Activated T-cell treated with anti-CD3 and anti-CD28 coated beads, Interleukin-2, amount 50 U/mL, for 4 hours (primary cell): ENCODE data around the gene CX3CR1. TPM values are rescaled to one million over a fixed set of nuclear protein-coding genes. Genes with fewer than 3 reads are reported as not detected.

Experiments used
- ATAC-seq, 2 donors: fragments of 200-7000 bp; cut with Tn5 transposase; one replicate each; pipeline ENCODE4 v1.10.0; 2021
- DNase-seq: peaks from one replicate; pipeline ENCODE4 v3.0.0-alpha.2; 2020
- H3K27me3 Mint-ChIP-seq: one replicate; pipeline ENCODE4 v1.8.0; 2021; ENCODE audit warnings: low read depth, mixed read lengths
- H3K36me3 Mint-ChIP-seq: one replicate; pipeline ENCODE4 v1.8.0; 2022; ENCODE audit warnings: mixed read lengths; ENCODE audit not compliant: insufficient read depth
- H3K4me1 Mint-ChIP-seq: one replicate; pipeline ENCODE4 v1.8.0; 2021; ENCODE audit warnings: low read depth, mixed read lengths
- H3K4me3 Mint-ChIP-seq: one replicate; pipeline ENCODE4 v1.8.0; 2021; ENCODE audit warnings: mild to moderate bottlenecking, moderate library complexity, mixed read lengths
- H3K9me3 Mint-ChIP-seq: one replicate; pipeline ENCODE4 v1.8.0; 2021; ENCODE audit warnings: mixed read lengths
- total RNA-seq, 3 donors: library from RNA; stranded (reverse); gene quantifications; one replicate each; pipeline ENCODE4 v1.2.1, GENCODE V29; 2021

The CX3CR1 gene
- total RNA-seq, 3 donors from 2014 or later: 0.32 to 0.73 (median 0.40) TPM

- DNase-seq (no peak), ATAC-seq (no peak)
- Mint-ChIP-seq H3K4me3 (no peak overlapping the region), H3K36me3 (no peaks in the 10 kb centered on the region), H3K9me3 (no peaks in the 10 kb centered on the region), H3K27me3 (no peaks in the 10 kb centered on the region), H3K4me1 (peaks cover 20% of the 10 kb centered on the region)
These were observed 4.6 kb upstream of the CX3CR1 start for GRCh38 chr3:39284457-39284881.

DNA sequence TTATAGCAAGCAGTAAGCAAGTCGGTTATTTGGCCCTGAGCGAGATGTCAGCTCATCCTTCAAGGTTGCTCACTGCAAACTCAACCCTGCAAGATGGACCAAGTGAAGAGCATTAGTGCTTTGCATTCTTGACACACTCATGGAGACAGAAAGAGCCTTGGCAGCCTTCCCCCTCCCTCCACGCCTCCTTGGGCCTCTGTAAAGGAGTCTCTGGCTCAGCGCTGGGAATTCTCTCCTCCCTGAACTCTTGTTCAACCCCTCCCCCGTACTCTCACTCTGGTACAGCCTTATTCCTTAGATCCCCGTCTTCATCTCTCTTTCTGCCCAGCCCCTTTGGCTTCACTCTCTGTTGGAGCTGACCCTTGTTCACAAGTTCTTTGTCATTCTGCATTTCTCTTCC lies 2.2 kb upstream of the CX3CR1 start:
- Mint-ChIP-seq H3K27me3 (no peaks in the 10 kb centered on the region), H3K9me3 (no peaks in the 10 kb centered on the region), H3K36me3 (no peaks in the 10 kb centered on the region), H3K4me3 (peak overlapping the region; percentile 82), H3K4me1 (peaks cover 12% of the 10 kb centered on the region)
- ATAC-seq (no peak), DNase-seq (no peak)

DNA sequence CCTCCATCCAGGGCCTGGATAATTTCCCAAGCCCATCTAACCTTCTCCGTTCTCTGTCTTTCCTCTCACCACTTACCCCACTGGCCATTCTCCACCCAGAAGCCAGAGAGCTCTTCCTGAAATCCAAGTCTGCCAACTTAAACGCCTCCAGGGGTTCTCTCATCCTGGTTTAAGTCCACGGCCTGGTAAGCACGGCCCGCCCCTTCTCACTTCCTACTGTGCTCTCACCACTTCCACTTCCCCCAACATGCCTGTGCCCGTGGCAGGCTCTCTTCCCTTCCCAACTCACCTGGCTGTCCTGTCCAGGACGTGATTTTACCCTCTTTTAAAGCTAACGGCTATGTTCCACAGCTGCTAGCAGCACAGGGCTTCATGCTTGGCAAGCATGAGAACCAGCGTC lies 1.7 kb upstream of the CX3CR1 start:
- no peak for ATAC-seq
- DNase-seq: no peak
- H3K4me3 Mint-ChIP-seq: peak overlapping the region; percentile 82
- H3K27me3 Mint-ChIP-seq: no peaks in the 10 kb centered on the region
- H3K9me3 Mint-ChIP-seq: no peaks in the 10 kb centered on the region
- H3K4me1 Mint-ChIP-seq: peaks cover 17% of the 10 kb centered on the region
- no peaks in the 10 kb centered on the region for H3K36me3 Mint-ChIP-seq

- Mint-ChIP-seq H3K4me3 (peak overlapping the region; percentile 82), H3K27me3 (no peaks in the 10 kb centered on the region), H3K9me3 (no peaks in the 10 kb centered on the region), H3K36me3 (no peaks in the 10 kb centered on the region), H3K4me1 (peaks cover 19% of the 10 kb centered on the region)
- no peak for DNase-seq
- ATAC-seq: no peak
These were observed 735 bp upstream of the CX3CR1 start for GRCh38 chr3:39280571-39280970.

- DNase-seq (no peak), ATAC-seq (no peak)
- H3K27me3 Mint-ChIP-seq: no peaks in the 10 kb centered on the region
- H3K9me3 Mint-ChIP-seq: no peaks in the 10 kb centered on the region
- peak overlapping the region; percentile 68 for H3K4me3 Mint-ChIP-seq
- H3K4me1 Mint-ChIP-seq: peaks cover 13% of the 10 kb centered on the region
- no peaks in the 10 kb centered on the region for H3K36me3 Mint-ChIP-seq
These were observed 1.3 kb downstream of the CX3CR1 start for GRCh38 chr3:39278616-39278935.

DNA sequence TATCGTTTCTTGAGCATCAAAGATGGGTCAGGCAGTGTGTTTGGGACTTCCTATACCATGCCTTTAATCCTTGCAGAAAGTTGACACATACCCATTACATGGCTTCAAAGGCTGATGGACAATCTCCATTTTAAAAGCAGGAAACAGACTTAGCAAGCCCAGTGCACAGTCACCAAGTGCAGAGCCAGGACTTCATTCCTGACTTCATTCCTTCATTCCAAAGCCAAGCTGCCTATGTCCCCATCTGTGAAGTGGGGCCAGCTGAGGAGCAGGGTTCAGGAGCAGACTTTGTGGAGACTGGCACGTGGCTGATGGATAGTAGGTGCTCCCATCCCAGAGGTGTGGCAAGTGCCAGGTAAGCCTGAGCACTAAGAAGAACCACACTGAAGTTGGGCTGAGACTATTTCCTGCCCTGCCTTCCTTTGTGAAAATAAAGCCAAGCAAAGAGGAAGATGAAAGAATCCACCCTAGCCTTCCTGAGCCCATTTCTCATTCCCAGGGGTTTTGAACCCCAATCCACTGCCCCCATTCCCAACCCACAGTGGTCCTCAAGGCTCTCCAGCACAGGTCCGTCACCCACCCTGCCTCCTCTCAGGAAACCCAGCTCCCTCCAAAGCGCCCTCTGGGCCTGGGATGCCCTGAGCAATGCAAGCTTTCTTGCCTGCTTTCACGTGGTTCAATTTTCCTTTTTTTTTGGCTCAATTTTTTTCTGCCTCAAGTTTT lies 1.8 kb downstream of the CX3CR1 start:
- H3K27me3 Mint-ChIP-seq: no peaks in the 10 kb centered on the region
- ATAC-seq: no peak
- peaks cover 13% of the 10 kb centered on the region for H3K4me1 Mint-ChIP-seq
- H3K4me3 Mint-ChIP-seq: peak overlapping the region; percentile 68
- no peaks in the 10 kb centered on the region for H3K9me3 Mint-ChIP-seq
- no peaks in the 10 kb centered on the region for H3K36me3 Mint-ChIP-seq
- DNase-seq: no peak

DNA sequence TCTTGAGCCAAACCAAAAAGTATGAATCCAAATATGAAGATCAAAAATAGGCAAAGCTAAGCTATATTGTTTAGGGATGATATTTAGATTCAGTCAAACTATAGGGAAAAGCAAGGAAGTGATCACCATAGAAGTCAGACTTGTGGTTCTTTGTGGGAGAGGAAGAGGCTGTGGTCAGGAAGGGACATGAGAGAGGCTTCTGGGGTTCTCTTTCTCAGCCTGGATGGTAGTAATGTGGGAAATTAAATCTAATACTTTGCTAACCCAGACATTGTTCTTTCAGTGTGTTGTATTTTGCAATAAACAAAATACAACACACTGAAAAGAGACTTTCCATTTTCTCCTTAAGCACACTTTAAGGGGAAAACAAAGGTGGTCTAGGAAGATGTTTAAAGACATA lies 3.1 kb downstream of the CX3CR1 start:
- ATAC-seq: no peak
- DNase-seq: no peak
- Mint-ChIP-seq H3K4me3 (peak overlapping the region; percentile 65), H3K9me3 (no peaks in the 10 kb centered on the region), H3K27me3 (no peaks in the 10 kb centered on the region), H3K4me1 (peaks cover 17% of the 10 kb centered on the region), H3K36me3 (no peaks in the 10 kb centered on the region)

- no peaks in the 10 kb centered on the region for H3K9me3 Mint-ChIP-seq
- H3K36me3 Mint-ChIP-seq: no peaks in the 10 kb centered on the region
- no peak for DNase-seq
- peaks cover 15% of the 10 kb centered on the region for H3K4me1 Mint-ChIP-seq
- no peaks in the 10 kb centered on the region for H3K27me3 Mint-ChIP-seq
- ATAC-seq: no peak
- H3K4me3 Mint-ChIP-seq: peak overlapping the region; percentile 65
These were observed 3.8 kb downstream of the CX3CR1 start for GRCh38 chr3:39275963-39276593.

- H3K4me3 Mint-ChIP-seq: peak overlapping the region; percentile 33
- no peak for ATAC-seq
- no peaks in the 10 kb centered on the region for H3K9me3 Mint-ChIP-seq
- no peaks in the 10 kb centered on the region for H3K36me3 Mint-ChIP-seq
- H3K4me1 Mint-ChIP-seq: peaks cover 18% of the 10 kb centered on the region
- DNase-seq: no peak
- H3K27me3 Mint-ChIP-seq: no peaks in the 10 kb centered on the region
These were observed 4.8 kb downstream of the CX3CR1 start for GRCh38 chr3:39275052-39275451.

DNA sequence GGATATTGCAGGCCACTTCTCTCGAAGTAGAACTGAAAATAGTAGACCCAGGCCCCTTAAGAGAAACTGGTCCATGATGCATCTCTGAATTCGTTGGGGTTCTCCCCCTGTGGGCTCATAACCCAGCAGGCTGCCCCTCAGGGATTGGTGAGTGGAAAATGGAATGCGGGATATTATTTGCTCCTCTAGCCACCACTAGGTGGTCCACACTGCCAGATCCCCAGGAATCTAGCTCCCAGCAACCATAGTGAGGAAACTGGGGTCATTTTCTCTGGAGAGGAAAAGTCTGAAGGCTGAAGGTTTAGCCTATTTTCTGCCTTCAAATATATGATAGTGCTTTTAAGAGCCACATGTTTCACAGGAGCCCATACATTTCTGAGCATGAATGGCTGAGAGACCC lies 6.7 kb downstream of the CX3CR1 start:
- H3K27me3 Mint-ChIP-seq: no peaks in the 10 kb centered on the region
- DNase-seq (no peak), ATAC-seq (no peak)
- no peaks in the 10 kb centered on the region for H3K36me3 Mint-ChIP-seq
- no peaks in the 10 kb centered on the region for H3K9me3 Mint-ChIP-seq
- H3K4me3 Mint-ChIP-seq: no peak overlapping the region
- peaks cover 34% of the 10 kb centered on the region for H3K4me1 Mint-ChIP-seq

GRCh38 chr3:39272191-39272590 lies 7.6 kb downstream of the CX3CR1 start:
- peaks cover 43% of the 10 kb centered on the region for H3K4me1 Mint-ChIP-seq
- no peak overlapping the region for H3K4me3 Mint-ChIP-seq
- ATAC-seq: no peak
- H3K9me3 Mint-ChIP-seq: no peaks in the 10 kb centered on the region
- DNase-seq: no peak
- no peaks in the 10 kb centered on the region for H3K36me3 Mint-ChIP-seq
- H3K27me3 Mint-ChIP-seq: no peaks in the 10 kb centered on the region

- DNase-seq: no peak
- H3K4me1 Mint-ChIP-seq: peaks cover 38% of the 10 kb centered on the region
- H3K27me3 Mint-ChIP-seq: no peaks in the 10 kb centered on the region
- no peaks in the 10 kb centered on the region for H3K36me3 Mint-ChIP-seq
- H3K9me3 Mint-ChIP-seq: no peaks in the 10 kb centered on the region
- no peak overlapping the region for H3K4me3 Mint-ChIP-seq
- no peak for ATAC-seq
These were observed 8.4 kb downstream of the CX3CR1 start for GRCh38 chr3:39271363-39271914.

DNA sequence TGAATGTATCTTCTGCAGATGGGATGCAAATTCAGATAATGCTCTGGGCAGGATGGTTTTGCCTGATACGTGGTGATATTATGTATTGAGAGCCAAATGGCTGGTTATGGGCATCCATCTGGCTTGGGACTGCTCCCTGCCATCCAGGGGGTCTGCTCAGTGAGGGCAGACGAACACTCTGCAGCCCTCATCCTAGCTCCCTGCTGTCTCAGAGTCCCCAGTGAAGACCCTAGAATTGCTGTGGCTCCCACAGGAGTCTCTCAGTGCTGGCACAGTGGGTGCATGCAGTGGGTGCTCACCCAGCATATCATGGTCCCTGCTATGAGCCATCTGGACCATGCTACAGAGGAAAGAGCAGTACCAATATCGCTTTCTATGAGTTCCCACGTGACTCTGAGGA lies 10.3 kb downstream of the CX3CR1 start:
- no peaks in the 10 kb centered on the region for H3K9me3 Mint-ChIP-seq
- no peak overlapping the region for H3K4me3 Mint-ChIP-seq
- ATAC-seq: no peak
- no peak for DNase-seq
- H3K4me1 Mint-ChIP-seq: peaks cover 43% of the 10 kb centered on the region
- peaks cover 1% of the 10 kb centered on the region for H3K36me3 Mint-ChIP-seq
- H3K27me3 Mint-ChIP-seq: no peaks in the 10 kb centered on the region

- Mint-ChIP-seq H3K27me3 (no peaks in the 10 kb centered on the region), H3K4me1 (peaks cover 49% of the 10 kb centered on the region), H3K9me3 (no peaks in the 10 kb centered on the region), H3K36me3 (peaks cover 1% of the 10 kb centered on the region), H3K4me3 (no peak overlapping the region)
- no peak for DNase-seq
- ATAC-seq: no peak
These were observed 11.3 kb downstream of the CX3CR1 start for GRCh38 chr3:39268549-39268900.
